BJ (cell line): ENCODE results near the gene PSORS1C1. TPM values are rescaled to one million over a fixed set of nuclear protein-coding genes. Genes with fewer than 3 reads are reported as not detected.

ENCODE experiments used
- CTCF ChIA-PET: fragments of 350-600 bp; formaldehyde crosslinking; extraction: SDS; loops from one replicate; lab custom pipeline; 2021; ENCODE audit warnings: antibody characterized with exemption, inconsistent platforms; lab: Yijun Ruan, JAX
- POLR2A ChIA-PET: fragments of 300-600 bp; sonication (Branson Sonifier 250); formaldehyde crosslinking; extraction: SDS; loops from one replicate; lab custom pipeline; 2021; ENCODE audit warnings: antibody characterized with exemption; lab: Charles Lee
- DNase-seq: peaks from one replicate; pipeline ENCODE4 v3.0.0-alpha.2; 2011; ENCODE audit warnings: low read depth
- H3K27me3 ChIP-seq: 2 replicates; pipeline ENCODE4 v1.6.0; 2011; ENCODE audit warnings: low read length; ENCODE audit not compliant: control insufficient read depth, insufficient read depth
- H3K36me3 ChIP-seq: 2 replicates; pipeline ENCODE4 v1.5.1; 2011; ENCODE audit warnings: low read length; ENCODE audit not compliant: control insufficient read depth, insufficient read depth
- H3K4me3 ChIP-seq: 2 replicates; pipeline ENCODE4 v1.5.1; 2011; ENCODE audit warnings: low read depth, mild to moderate bottlenecking, control low read depth, low read length
- CTCF ChIP-seq: IDR thresholded peaks from 2 replicates; pipeline ENCODE4 v1.5.1; 2011; ENCODE audit warnings: low read depth, mild to moderate bottlenecking, control low read depth, inconsistent platforms, low read length, moderate library complexity; ENCODE audit not compliant: insufficient read depth
- polyA plus RNA-seq: library from polyadenylated mRNA; depleted of rRNA; stranded (reverse); fragments of >200 nt; gene quantifications from 2 replicates; pipeline ENCODE4 v1.2.3, GENCODE V29; 2011

PSORS1C1 gene
- polyA plus RNA-seq, 1 experiment: 6.7 TPM

- Histone ChIP-seq H3K4me3 (no peak overlapping the region), H3K27me3 (no peaks in the 10 kb centered on the region), H3K36me3 (no peaks in the 10 kb centered on the region; the same call in 1 of the 2 replicates)
- ChIA-PET CTCF (interaction anchor here (0.8 to 6.6 kb wide), 6 partner anchors 9 to 74 kb away, joined by 3 to 33 read pairs (median 4); no protein-coding TSS in a partner anchor), POLR2A (no interaction called here)
- TF ChIP-seq CTCF: no peak
- no peak for DNase-seq
Observed at GRCh38 chr6:31118178-31118577, 3.6 kb downstream of the PSORS1C1 start.

GRCh38 chr6:31120151-31120915, 5.7 kb downstream of the PSORS1C1 start, which contains the start of gene CDSN:
Gene CDSN (minus strand): TSS chr6:31120446. CDS start chr6:31120419, 27 bp downstream.
- Histone ChIP-seq H3K4me3 (no peak within 1 kb of the TSS), H3K36me3 (no peaks in the 10 kb centered on the region; the same call in 1 of the 2 replicates), H3K27me3 (no peaks in the 10 kb centered on the region)
- no peak for TF ChIP-seq CTCF
- POLR2A ChIA-PET: interaction anchor here (0.6 kb wide), 1 partner anchor 10 kb away, joined by 11 read pairs; no protein-coding TSS in a partner anchor
- CTCF ChIA-PET: interaction anchor here (1.5 to 2.4 kb wide), 3 partner anchors 33 to 205 kb away, joined by 3 to 7 read pairs (median 5); no protein-coding TSS in a partner anchor
- no peak for DNase-seq

DNA sequence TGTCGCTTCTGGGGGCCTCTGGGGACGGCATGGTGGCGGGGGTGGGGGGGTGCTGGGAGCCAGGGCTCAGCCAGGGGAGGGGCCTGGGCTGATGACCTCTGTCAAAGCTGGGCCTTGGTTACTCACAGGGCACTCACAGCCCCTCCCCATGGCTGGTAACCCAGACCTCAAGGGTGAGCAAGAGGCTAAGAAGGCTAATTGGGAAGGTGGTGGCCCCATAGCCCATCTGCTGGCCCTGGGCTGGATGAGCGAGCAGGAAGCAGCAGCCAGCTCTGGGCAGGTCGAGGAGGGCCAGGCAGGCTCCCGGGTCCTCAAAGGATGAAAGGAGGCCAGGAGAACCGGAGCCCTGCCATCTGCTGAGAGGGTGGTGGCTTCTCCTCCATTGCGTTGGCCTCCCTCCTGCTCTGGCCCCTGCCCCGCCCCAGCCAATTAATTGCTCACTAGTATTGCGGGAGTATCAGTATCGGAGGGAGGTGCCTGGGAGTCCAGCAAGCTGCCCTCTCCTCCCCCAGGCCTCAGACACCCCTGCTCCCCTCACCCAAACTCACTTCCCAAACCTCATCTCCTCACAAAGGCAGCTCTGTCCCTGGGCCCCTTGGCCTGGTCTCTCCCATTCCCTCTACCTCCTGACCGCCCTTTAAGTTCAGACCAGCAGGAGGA, 6.7 kb downstream of the PSORS1C1 start:
- no peak for DNase-seq
- Histone ChIP-seq H3K4me3 (no peak overlapping the region), H3K36me3 (no peaks in the 10 kb centered on the region; the same call in 1 of the 2 replicates), H3K27me3 (no peaks in the 10 kb centered on the region)
- no peak for TF ChIP-seq CTCF
- POLR2A ChIA-PET: no interaction called here
- CTCF ChIA-PET: interaction anchor here (0.8 to 2.4 kb wide), 4 partner anchors 34 to 206 kb away, joined by 3 to 7 read pairs (median 4); no protein-coding TSS in a partner anchor

DNA sequence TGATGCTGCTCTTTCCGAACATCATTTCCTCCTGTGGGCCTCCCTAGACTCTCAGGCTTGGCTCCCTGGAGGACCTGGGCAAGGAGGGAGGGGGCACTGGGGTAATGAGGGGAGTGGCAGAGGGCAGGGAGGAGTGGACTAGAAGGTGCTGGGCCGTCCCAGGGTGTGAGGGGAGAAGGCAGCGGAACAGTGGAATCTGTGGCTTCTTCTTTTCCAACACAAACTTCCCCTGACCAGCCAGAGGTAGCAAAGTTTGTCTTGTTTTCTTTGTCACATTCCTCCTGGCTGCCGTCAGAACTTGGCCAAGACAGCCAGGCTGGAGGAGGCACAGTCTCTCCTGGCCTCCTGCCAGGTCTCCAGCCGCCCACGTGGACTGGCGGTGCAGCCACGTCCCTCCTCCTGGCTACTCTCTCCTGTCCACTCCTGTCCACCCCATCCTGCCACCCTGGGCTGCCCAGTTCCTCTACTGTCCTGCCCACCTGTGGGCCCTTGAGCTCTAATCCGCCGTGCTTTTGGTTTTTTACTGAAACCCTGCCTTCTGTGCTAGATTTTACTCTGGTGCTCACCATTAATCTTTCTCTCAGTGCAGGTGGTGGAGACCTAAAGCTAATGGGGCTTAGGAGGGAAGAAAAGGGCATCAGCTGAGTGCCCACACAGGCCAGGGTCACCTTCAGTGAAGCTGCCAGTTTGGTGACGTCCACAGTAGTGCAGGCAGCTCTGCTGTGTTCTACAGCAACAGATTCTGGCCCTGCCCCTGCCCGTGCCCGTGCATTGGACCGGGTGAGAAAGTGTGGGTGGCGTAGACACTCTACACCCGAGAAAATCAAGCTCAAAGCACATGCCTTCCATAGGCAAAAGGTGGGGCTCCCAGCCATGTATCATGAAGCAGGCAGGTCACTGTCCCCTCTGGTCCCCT, 8.4 kb downstream of the PSORS1C1 start:
- POLR2A ChIA-PET: no interaction called here
- DNase-seq: no peak
- TF ChIP-seq CTCF: no peak
- H3K36me3 ChIP-seq: no peaks in the 10 kb centered on the region; the same call in 1 of the 2 replicates
- CTCF ChIA-PET: interaction anchor here (0.6 to 1.8 kb wide), 3 partner anchors 36 to 640 kb away, joined by 4 to 7 read pairs (median 4); no protein-coding TSS in a partner anchor
- H3K27me3 ChIP-seq: no peaks in the 10 kb centered on the region
- H3K4me3 ChIP-seq: no peak overlapping the region
